Stimulated activated CD4-positive, alpha-beta T cell treated with anti-CD3 and anti-CD28 coated beads, Interleukin-4, amount 100 ng/mL, for 4 hours (primary cell): ENCODE data around the gene GPRIN2.
"Not testable (repeated sequence)": the region's sequence is repeated elsewhere in the genome, so short reads cannot be mapped to it uniquely, and the experiment has no call there.

Experiments
- DNase-seq, 2 experiments: peaks; one replicate each; pipeline ENCODE4 v3.0.0-alpha.2; 2020

GPRIN2 gene

DNA sequence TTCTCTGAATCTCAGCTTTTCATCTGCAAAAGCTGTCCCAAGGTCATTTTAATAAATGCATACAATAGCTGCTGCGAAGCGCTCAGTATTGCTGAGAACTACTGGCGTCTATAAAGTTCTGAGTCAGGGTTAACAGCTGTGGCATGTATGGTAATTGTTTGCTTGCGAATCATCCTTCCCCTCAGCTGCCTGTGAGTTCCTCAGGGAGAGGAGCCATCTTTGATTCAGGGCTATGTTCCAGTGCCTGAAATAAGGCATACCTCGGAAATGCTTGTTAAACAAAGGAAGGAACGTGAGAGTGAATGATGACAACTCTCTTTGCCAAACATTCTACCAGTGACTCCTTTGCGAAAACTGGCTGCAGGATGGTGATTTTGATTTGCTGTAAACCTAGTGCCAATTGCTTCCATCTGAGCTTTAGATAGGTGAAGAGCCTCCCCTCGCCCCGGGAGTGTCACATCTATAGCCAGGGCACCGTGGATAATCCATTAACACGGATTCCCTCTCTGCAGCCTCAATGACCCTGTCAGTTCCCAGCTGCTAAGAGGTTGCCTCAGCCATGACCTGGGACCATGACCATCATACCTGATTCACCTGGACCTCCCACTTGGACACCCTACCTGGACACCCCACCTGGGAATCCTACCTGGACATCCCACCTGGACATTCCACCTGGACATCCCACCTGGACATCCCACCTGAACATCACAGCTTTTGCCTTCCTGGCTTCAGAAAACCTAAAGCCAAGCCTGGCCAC lies 39.6 kb downstream of the GPRIN2 start:
- no peak for DNase-seq

DNA sequence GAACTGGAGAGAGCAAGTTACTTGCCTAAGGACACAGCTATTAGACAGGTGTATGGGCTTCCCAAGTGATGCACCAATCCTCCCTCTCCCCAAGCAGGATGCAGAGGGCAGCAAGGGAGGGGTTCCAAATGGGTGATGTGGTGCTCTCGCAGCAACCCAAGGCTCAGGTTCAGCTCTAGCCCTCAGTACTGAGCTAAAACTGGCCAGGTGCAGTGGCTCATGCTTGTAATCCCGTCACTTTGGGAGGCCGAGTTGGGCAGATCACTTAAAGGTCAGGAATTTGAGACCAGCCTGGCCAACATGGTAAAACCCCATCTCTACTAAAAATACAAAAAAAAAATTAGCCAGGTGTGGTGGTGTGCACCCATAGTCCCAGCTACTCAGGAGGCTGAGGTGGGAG lies 40.7 kb downstream of the GPRIN2 start:
- DNase-seq, result no peak

DNA sequence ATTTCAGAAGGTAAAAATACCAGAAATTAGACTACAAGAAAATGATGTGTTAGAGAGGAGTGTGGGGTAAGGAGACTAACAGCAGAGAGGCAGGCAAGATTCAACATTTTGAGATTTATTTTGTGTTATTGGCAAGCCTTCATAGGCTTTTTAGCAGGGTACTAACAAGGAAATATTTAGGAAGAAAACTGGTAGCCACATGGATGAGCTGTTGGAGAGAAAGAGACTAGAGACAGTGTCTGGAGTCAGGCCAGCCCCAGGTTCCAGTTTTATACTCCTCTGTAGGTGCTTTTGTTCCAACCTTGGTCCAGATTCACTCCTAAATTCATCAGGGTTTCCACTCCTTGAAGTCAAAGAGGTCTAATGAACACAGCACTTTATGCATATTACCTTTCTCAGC lies 41.1 kb downstream of the GPRIN2 start:
- DNase-seq, result no peak

DNA sequence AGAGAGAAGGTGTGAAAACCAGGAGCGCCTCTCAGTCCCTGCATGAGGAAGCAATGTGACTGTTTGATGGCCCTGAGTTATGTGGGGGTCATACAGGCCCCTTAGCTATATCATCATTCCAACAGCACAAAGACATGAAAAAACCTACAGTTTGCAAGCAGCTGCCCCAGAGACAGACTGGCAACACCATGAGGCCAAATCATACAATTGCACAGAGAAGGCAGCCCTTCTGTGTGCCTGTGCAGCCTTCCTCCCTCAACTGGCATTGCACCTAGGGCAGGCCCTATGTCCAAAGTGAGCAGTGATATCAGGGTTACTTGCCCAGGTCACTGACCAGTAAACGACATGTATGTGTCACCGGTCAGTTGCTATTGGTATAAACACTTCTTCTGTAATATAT lies 41.6 kb downstream of the GPRIN2 start:
- no peak for DNase-seq

DNA sequence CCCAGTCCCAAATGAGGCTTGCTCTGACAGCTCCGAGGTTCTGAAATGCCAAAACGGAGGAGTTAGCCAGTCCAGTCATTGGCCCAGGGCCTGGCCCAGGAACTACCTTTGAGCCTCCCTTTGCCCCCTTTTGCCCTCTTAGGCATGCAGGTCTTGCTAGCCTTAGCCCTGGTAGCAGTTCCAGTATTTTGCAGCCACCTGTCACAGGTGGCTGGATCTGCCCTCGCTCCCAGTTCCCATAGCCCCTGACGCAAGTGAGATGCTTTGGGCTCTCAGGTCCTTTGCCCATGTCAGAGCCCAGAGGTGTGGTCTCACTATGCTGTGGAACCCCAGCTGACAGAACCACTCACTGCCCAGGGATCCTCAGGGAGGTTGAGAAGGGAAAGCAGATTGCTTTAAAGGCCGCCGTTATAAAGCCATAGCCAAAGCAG lies 42.0 kb downstream of the GPRIN2 start:
- no peak for DNase-seq

DNA sequence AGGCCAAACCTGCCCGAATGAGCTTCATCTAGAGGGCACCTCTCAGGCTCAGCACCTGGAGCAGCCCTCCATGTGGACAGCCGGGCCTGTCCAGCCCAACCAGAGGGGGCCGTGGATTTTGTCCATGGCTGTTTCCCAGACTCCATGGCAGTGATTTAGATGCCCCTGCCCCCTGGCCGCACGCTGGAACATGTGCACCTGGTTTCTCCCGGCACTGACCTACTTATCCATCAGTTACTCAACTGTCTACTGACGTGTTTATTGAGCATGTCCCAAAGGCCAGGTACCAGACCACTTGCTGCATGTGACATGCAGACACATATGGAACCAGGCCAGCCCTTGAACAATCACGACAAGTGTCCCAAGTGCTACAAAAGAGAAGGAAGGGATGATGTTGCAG lies 43.1 kb downstream of the GPRIN2 start:
- not testable (repeated sequence) for DNase-seq

DNA sequence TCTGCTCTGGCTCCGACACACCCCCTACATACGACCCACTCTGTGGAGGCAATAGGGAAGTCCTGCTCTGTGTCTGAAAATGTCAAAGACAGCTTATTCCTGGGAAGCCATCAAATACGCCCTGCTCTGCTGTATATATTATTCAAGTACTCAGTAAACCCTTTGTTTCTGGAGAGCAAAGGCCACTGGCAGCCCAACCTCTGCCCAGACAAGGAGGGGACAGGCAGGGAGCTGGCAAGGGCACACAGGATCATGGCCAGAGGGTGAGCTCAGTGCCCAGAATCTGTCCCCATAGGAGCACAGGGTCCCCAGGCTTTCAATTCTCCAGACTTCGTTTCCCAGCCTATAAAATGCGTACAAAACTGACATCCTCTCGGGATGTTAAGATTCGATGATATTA lies 43.7 kb downstream of the GPRIN2 start:
- DNase-seq, result not testable (repeated sequence)

DNA sequence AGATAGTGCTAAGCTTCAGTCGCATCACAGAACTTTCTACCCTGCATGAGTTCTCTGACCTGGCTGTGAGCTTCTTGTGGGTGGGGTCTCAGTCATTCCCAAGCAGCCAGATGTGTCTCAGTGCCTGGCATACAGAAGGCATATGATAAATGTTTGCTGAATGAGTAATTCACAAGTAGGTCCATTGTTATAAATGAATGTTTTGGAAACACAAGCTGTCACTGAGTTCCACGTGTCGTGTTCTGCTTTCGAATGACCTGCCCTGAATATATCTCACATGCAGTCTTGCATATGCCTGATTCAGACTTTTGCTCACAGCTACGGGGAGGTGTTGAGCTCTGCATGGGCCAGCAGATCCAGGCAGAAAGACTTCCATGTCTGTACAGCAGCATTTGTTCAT lies 44.5 kb downstream of the GPRIN2 start:
- not testable (repeated sequence) for DNase-seq
